Measurements from ENCODE around the gene UCN2. TPM values are rescaled to one million over a fixed set of nuclear protein-coding genes. Genes with fewer than 3 reads are reported as not detected.

UCN2 gene
- total RNA-seq, 3 donors from 2014 or later, result 0.44 TPM; not detected in 2

- TF ChIP-seq CTCF (IDR thresholded peaks at IDR 0.05) (no peak), POLR2AphosphoS5 (IDR thresholded peaks at IDR 0.05) (no peak), POLR2A (IDR thresholded peaks at IDR 0.05) (no peak)
- Histone ChIP-seq H3K4me3 (no peak overlapping the region), H3K27me3 (no peaks in the 10 kb centered on the region), H3K4me1 (no peaks in the 10 kb centered on the region), H3K9me3 (no peaks in the 10 kb centered on the region), H3K36me3 (no peaks in the 10 kb centered on the region), H3K27ac (no peak overlapping the region)
- no peak for DNase-seq (ENCODE audit: low spot score in 2 of 2)
- intact Hi-C loops (cut with DNase I; ENCODE audit: low total_unique reads), result no loop called here
These were observed 17.3 kb downstream of the UCN2 start for GRCh38 chr3:48546203-48546829.

- Histone ChIP-seq H3K27ac (no peak overlapping the region), H3K27me3 (no peaks in the 10 kb centered on the region), H3K4me3 (no peak overlapping the region), H3K4me1 (no peaks in the 10 kb centered on the region), H3K9me3 (no peaks in the 10 kb centered on the region), H3K36me3 (no peaks in the 10 kb centered on the region)
- intact Hi-C loops (cut with DNase I; ENCODE audit: low total_unique reads), result no loop called here
- TF ChIP-seq POLR2A (IDR thresholded peaks at IDR 0.05), result no peak
- TF ChIP-seq POLR2AphosphoS5 (IDR thresholded peaks at IDR 0.05), result no peak
- TF ChIP-seq CTCF (IDR thresholded peaks at IDR 0.05), result no peak
- no peak for DNase-seq (ENCODE audit: low spot score in 2 of 2)
These were observed 19.4 kb downstream of the UCN2 start for GRCh38 chr3:48544141-48544540.

GRCh38 chr3:48543271-48543866 is 20.2 kb downstream of the UCN2 start:
- H3K4me3 ChIP-seq, result no peak overlapping the region
- H3K36me3 ChIP-seq, result no peaks in the 10 kb centered on the region
- DNase-seq (ENCODE audit: low spot score in 2 of 2), result peak in 1 of 2 donors; percentile 55
- TF ChIP-seq CTCF (IDR thresholded peaks at IDR 0.05), result no peak
- TF ChIP-seq POLR2AphosphoS5 (IDR thresholded peaks at IDR 0.05), result no peak
- no peak for TF ChIP-seq POLR2A (IDR thresholded peaks at IDR 0.05)
- no peaks in the 10 kb centered on the region for H3K27me3 ChIP-seq
- no peaks in the 10 kb centered on the region for H3K9me3 ChIP-seq
- intact Hi-C loops (cut with DNase I; ENCODE audit: low total_unique reads), result no loop called here
- no peaks in the 10 kb centered on the region for H3K4me1 ChIP-seq
- H3K27ac ChIP-seq, result peak overlapping the region; percentile 35 to 38

- DNase-seq (ENCODE audit: low spot score in 2 of 2), result no peak
- H3K4me3 ChIP-seq, result no peak overlapping the region
- intact Hi-C loops (cut with DNase I; ENCODE audit: low total_unique reads), result loop anchor here (5.0 kb wide), 1 partner anchor 56 kb away; no protein-coding TSS in a partner anchor
- TF ChIP-seq POLR2A (IDR thresholded peaks at IDR 0.05) (no peak), CTCF (IDR thresholded peaks at IDR 0.05) (no peak), POLR2AphosphoS5 (IDR thresholded peaks at IDR 0.05) (no peak)
- H3K27me3 ChIP-seq, result no peaks in the 10 kb centered on the region
- H3K4me1 ChIP-seq, result no peaks in the 10 kb centered on the region
- H3K36me3 ChIP-seq, result no peaks in the 10 kb centered on the region
- no peak overlapping the region for H3K27ac ChIP-seq
- H3K9me3 ChIP-seq, result no peaks in the 10 kb centered on the region
These were observed 25.1 kb downstream of the UCN2 start for GRCh38 chr3:48538451-48538850.

GRCh38 chr3:48536785-48537184 is 26.8 kb downstream of the UCN2 start:
- no peaks in the 10 kb centered on the region for H3K4me1 ChIP-seq
- no peaks in the 10 kb centered on the region for H3K9me3 ChIP-seq
- intact Hi-C loops (cut with DNase I; ENCODE audit: low total_unique reads), result loop anchor here (5.0 kb wide), 1 partner anchor 54 kb away; no protein-coding TSS in a partner anchor
- TF ChIP-seq POLR2AphosphoS5 (IDR thresholded peaks at IDR 0.05), result no peak
- no peak for TF ChIP-seq CTCF (IDR thresholded peaks at IDR 0.05)
- TF ChIP-seq POLR2A (IDR thresholded peaks at IDR 0.05), result no peak
- no peak overlapping the region for H3K4me3 ChIP-seq
- DNase-seq (ENCODE audit: low spot score in 2 of 2), result no peak
- no peak overlapping the region for H3K27ac ChIP-seq
- H3K36me3 ChIP-seq, result no peaks in the 10 kb centered on the region
- H3K27me3 ChIP-seq, result no peaks in the 10 kb centered on the region
